GM12878 (cell line): ENCODE data around the gene GALNTL6. TPM values are rescaled to one million over a fixed set of nuclear protein-coding genes. Genes with fewer than 3 reads are reported as not detected.

Source experiments
- ATAC-seq: fragments of 200-7000 bp; cut with Tn5 transposase; 3 replicates; pipeline ENCODE4 v1.9.1; 2020; ENCODE audit warnings: mild to moderate bottlenecking, moderate library complexity
- BruUV-seq: library from RNA; stranded (reverse); fragments of 400-500 nt; replicated peaks from 2 replicates; lab custom pipeline; 2021; lab: Mats Ljungman, UMichigan
- CTCF ChIA-PET: fragments of 300-600 bp; sonication (Branson Sonifier 250); formaldehyde crosslinking; extraction: SDS; loops from one replicate; lab custom pipeline; 2021; ENCODE audit warnings: inconsistent platforms; lab: Yijun Ruan, JAX
- POLR2A ChIA-PET: fragments of 350-600 bp; formaldehyde crosslinking; extraction: SDS; loops from one replicate; lab custom pipeline; 2021; ENCODE audit warnings: inconsistent platforms; lab: Charles Lee
- RAD21 ChIA-PET: fragments of 300-600 bp; sonication (Branson Sonifier 250); formaldehyde crosslinking; loops from one replicate; lab custom pipeline; 2023; ENCODE audit warnings: antibody characterized with exemption; ENCODE audit not compliant: unreplicated experiment; lab: Charles Lee
- SMC1A ChIA-PET: fragments of 300-600 bp; sonication (Branson Sonifier 250); formaldehyde crosslinking; loops from one replicate; lab custom pipeline; 2023; ENCODE audit not compliant: unreplicated experiment, uncharacterized antibody; lab: Charles Lee
- DNase-seq: peaks from one replicate; pipeline ENCODE4 v3.0.0-alpha.2; 2011; ENCODE audit warnings: low read depth, low spot score
- FAIRE-seq: peaks from 3 replicates; lab custom pipeline; 2011; peaks lifted over from hg19 to GRCh38; lab: Jason Lieb, UNC
- H2AFZ ChIP-seq: 2 replicates; pipeline ENCODE4 v1.6.0; 2011; ENCODE audit warnings: low read depth, low read length, control low read depth; ENCODE audit not compliant: control insufficient read depth
- H3K27ac ChIP-seq: 2 replicates; pipeline ENCODE4 v1.5.1; 2011; ENCODE audit warnings: control low read depth; ENCODE audit not compliant: control insufficient read depth, insufficient read depth
- H3K27me3 ChIP-seq, 2 experiments: replicated peaks in 1 of 2; 2 replicates each; pipeline versions ENCODE4 v1.6.0 to v1.6.1; 2011; ENCODE audit warnings: low read length in 1 of 2; ENCODE audit not compliant: control insufficient read depth in 2 of 2, insufficient read depth in 2 of 2
- H3K36me3 ChIP-seq, 2 experiments: 2 replicates each; pipeline ENCODE4 v1.5.1; 2011; ENCODE audit warnings: low read length in 1 of 2; ENCODE audit not compliant: control insufficient read depth in 2 of 2, insufficient read depth in 2 of 2
- H3K4me1 ChIP-seq: 2 replicates; pipeline ENCODE4 v1.6.1; 2011; ENCODE audit warnings: mild to moderate bottlenecking, low read length, moderate library complexity, mixed read lengths; ENCODE audit not compliant: control insufficient read depth, insufficient read depth
- H3K4me2 ChIP-seq: 2 replicates; pipeline ENCODE4 v1.6.0; 2011; ENCODE audit warnings: control low read depth; ENCODE audit not compliant: control insufficient read depth, insufficient read depth
- H3K4me3 ChIP-seq: fragments of 200-600 bp; sonication (generic); 2 replicates; pipeline ENCODE4 v1.5.1; 2016
- H3K79me2 ChIP-seq: 2 replicates; pipeline ENCODE4 v1.6.0; 2011; ENCODE audit warnings: low read length; ENCODE audit not compliant: control insufficient read depth, insufficient read depth
- H3K9ac ChIP-seq: 2 replicates; pipeline ENCODE4 v1.8.0; 2011; ENCODE audit warnings: low read length, control low read depth, mixed read lengths; ENCODE audit not compliant: control insufficient read depth, insufficient read depth
- H3K9me3 ChIP-seq: replicated peaks from 3 replicates; pipeline ENCODE4 v1.5.1; 2011; ENCODE audit warnings: mild to moderate bottlenecking, low read length; ENCODE audit not compliant: control insufficient read depth, insufficient read depth
- H4K20me1 ChIP-seq: 2 replicates; pipeline ENCODE4 v1.6.0; 2011; ENCODE audit not compliant: control insufficient read depth, insufficient read depth
- CBX3 ChIP-seq: fragments of 200-600 bp; sonication (generic); IDR thresholded peaks from 2 replicates; pipeline ENCODE4 v1.6.1; 2016; ENCODE audit warnings: low read depth, borderline replicate concordance
- CHD4 ChIP-seq: fragments of 200-600 bp; sonication (generic); IDR thresholded peaks from 2 replicates; pipeline ENCODE4 v1.6.1; 2016; ENCODE audit warnings: mild to moderate bottlenecking
- GATAD2B ChIP-seq: fragments of 450-650 bp; conservative IDR thresholded peaks from 2 replicates; pipeline ENCODE4 v1.6.1; 2017; ENCODE audit warnings: low read depth, mild to moderate bottlenecking, moderate library complexity
- HDAC2 ChIP-seq: fragments of 200-600 bp; sonication (generic); IDR thresholded peaks from 2 replicates; pipeline ENCODE4 v1.6.1; 2017
- HDAC6 ChIP-seq: fragments of 200-600 bp; sonication (generic); IDR thresholded peaks from one replicate; pipeline ENCODE4 v1.8.0; 2017; ENCODE audit warnings: antibody characterized with exemption; ENCODE audit not compliant: unreplicated experiment
- HSF1 ChIP-seq: fragments of 150-350 bp; IDR thresholded peaks from 2 replicates; pipeline ENCODE4 v1.6.1; 2014; ENCODE audit warnings: mild to moderate bottlenecking, low read depth, low read length
- IKZF1 ChIP-seq: fragments of 450-650 bp; conservative IDR thresholded peaks from 2 replicates; pipeline ENCODE4 v1.6.1; 2017; ENCODE audit warnings: antibody characterized with exemption, mild to moderate bottlenecking
- JUND ChIP-seq: IDR thresholded peaks from 2 replicates; pipeline ENCODE4 v1.6.1; 2012; ENCODE audit warnings: low read depth, mild to moderate bottlenecking, low read length, improper control_type of control experiment, moderate library complexity
- MTA3 ChIP-seq: IDR thresholded peaks from 2 replicates; pipeline ENCODE4 v1.6.1; 2012; ENCODE audit warnings: low read length, inconsistent platforms, borderline replicate concordance
- MYC ChIP-seq: IDR thresholded peaks from 2 replicates; pipeline ENCODE4 v1.6.1; 2011; ENCODE audit warnings: mild to moderate bottlenecking, low read length, moderate library complexity, inconsistent platforms; ENCODE audit not compliant: insufficient read depth, insufficient replicate concordance, insufficient read length, severe bottlenecking
- NFYA ChIP-seq: IDR thresholded peaks from 2 replicates; pipeline ENCODE4 v1.6.1; 2011; ENCODE audit warnings: low read depth, mild to moderate bottlenecking, low read length, improper control_type of control experiment, borderline replicate concordance
- PAX5 ChIP-seq: IDR thresholded peaks from 2 replicates; pipeline ENCODE4 v1.6.1; 2011; ENCODE audit warnings: low read depth, low read length, borderline replicate concordance
- POLR2A ChIP-seq: IDR thresholded peaks from 2 replicates; pipeline ENCODE4 v1.6.1; 2011; ENCODE audit warnings: low read depth, mild to moderate bottlenecking, low read length
- POLR2AphosphoS5 ChIP-seq: IDR thresholded peaks from 2 replicates; pipeline ENCODE4 v1.6.1; 2011; ENCODE audit warnings: mild to moderate bottlenecking, low read length, inconsistent platforms
- SMAD1 ChIP-seq: fragments of 450-650 bp; IDR thresholded peaks from 2 replicates; pipeline ENCODE4 v1.6.1; 2018; ENCODE audit warnings: mild to moderate bottlenecking, low read depth; ENCODE audit not compliant: partially characterized antibody
- SREBF1 ChIP-seq: IDR thresholded peaks from 2 replicates; pipeline ENCODE4 v1.6.1; 2012; ENCODE audit warnings: mild to moderate bottlenecking, low read length
- SREBF2 ChIP-seq: IDR thresholded peaks from 2 replicates; pipeline ENCODE4 v1.6.1; 2012; ENCODE audit warnings: mild to moderate bottlenecking, low read length
- TCF3 ChIP-seq: IDR thresholded peaks from 2 replicates; pipeline ENCODE4 v1.6.1; 2012; ENCODE audit warnings: low read depth, mild to moderate bottlenecking, low read length, borderline replicate concordance; ENCODE audit not compliant: insufficient read depth
- USF1 ChIP-seq: IDR thresholded peaks from 2 replicates; pipeline ENCODE4 v1.6.1; 2011; ENCODE audit warnings: borderline replicate concordance, low read depth, mild to moderate bottlenecking, moderate library complexity, mixed read lengths, low read length; ENCODE audit not compliant: insufficient read depth; ENCODE audit errors: extremely low read length
- WGBS: methylation state at CpG from one replicate; pipeline ENCODE4 v1.1.6; 2016; ENCODE audit warnings: low lambda C conversion rate; ENCODE audit not compliant: insufficient replicate concordance, insufficient coverage; ENCODE audit errors: missing lambda C conversion rate; 5-methylcytosine and 5-hydroxymethylcytosine counted together
- in situ Hi-C: fragments of 300-500 bp; cut with MboI; formaldehyde crosslinking; loops from 9 replicates; pipeline ENCODE4 v1.14.3; 2018; ENCODE audit warnings: mixed read lengths
- intact Hi-C: fragments of 100-400 bp; cut with micrococcal nuclease; formaldehyde crosslinking; loops from one replicate; pipeline ENCODE4 v1.14.2; 2022; ENCODE audit not compliant: unreplicated experiment
- polyA plus RNA-seq, 11 experiments: library from polyadenylated mRNA; depleted of rRNA in 4 of 11; unstranded in 6 of 11; stranded (reverse) in 5 of 11; fragments of >200 nt; fragmentation: Nextera tagmentation in 4 of 11; fragmentation: Illumina TruSeq in 1 of 11; extraction: Ambion mirVana in 4 of 11; extraction: Trizol in 1 of 11; gene quantifications; 1 replicate in 1 of 11; 2 replicates in 10 of 11; pipeline versions ENCODE4 v1.2.1 to v1.2.3, GENCODE V29; 2011 to 2016; ENCODE audit warnings: inconsistent platforms in 2 of 11, missing spikeins in 2 of 11, low read depth in 1 of 11
- total RNA-seq, 4 experiments: library from RNA; depleted of rRNA in 3 of 4; stranded (reverse); fragments of >200 nt in 3 of 4; fragmentation: Illumina TruSeq in 1 of 4; extraction: Trizol in 1 of 4; gene quantifications; 2 replicates each; pipeline versions ENCODE4 v1.2.1 to v1.2.3, GENCODE V29; 2013 to 2021
- TF ChIP-seq, protein P1 (sequence below): IDR thresholded peaks from 2 replicates; pipeline ENCODE4 v1.6.1; 2011; ENCODE audit warnings: borderline replicate concordance, low read depth, mild to moderate bottlenecking, moderate library complexity, low read length; ENCODE audit not compliant: insufficient read depth, poor library complexity, severe bottlenecking

Gene GALNTL6
- total and polyA plus RNA-seq, 10 of the 15 experiments (the other 5 are each of a cell fraction or from before 2014, with no cell fraction given), result 0.01 to 0.29 TPM; not detected in 8

DNA sequence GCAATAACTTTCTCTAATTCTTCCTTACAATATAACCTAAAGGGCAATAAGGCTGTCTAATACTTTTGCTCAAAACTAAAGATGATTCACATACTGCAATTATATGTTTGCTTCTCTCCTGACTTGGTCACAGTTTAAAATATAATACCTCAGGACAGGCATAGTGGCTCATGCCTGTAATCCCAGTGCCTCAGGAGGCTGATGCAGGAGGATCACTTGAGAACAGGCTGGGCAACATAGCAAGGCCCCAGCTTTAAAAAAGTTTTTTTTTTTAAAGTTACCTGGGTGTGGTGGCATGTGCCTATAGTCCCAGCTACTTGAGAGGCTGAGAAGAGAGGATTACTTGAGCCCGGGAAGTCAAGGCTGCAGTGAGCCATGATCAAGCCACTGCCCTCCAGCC lies 1125.7 kb downstream of the GALNTL6 start:
- intact Hi-C loops, result no loop called here
- SMC1A ChIA-PET, result no interaction called here

More for the DNA sequence above, 1125.7 kb downstream of the GALNTL6 start:
- WGBS, result 100% methylated on average over 1 of the region's 1 CpG
- Histone ChIP-seq H3K36me3 (no peaks in the 10 kb centered on the region), H3K9me3 (no peaks in the 10 kb centered on the region), H3K27ac (no peak overlapping the region), H3K4me3 (no peak overlapping the region), H4K20me1 (no peaks in the 10 kb centered on the region), H3K79me2 (no peaks in the 10 kb centered on the region), H3K27me3 (no peaks in the 10 kb centered on the region; a peak in 1 of 4 replicates), H2AFZ (no peak overlapping the region), H3K4me1 (no peaks in the 10 kb centered on the region), H3K4me2 (no peak overlapping the region), H3K9ac (no peak overlapping the region)
- DNase-seq, result no peak
- no peak for ATAC-seq
- ChIA-PET CTCF (no interaction called here), RAD21 (no interaction called here), POLR2A (no interaction called here)
- in situ Hi-C loops, result no loop called here
- FAIRE-seq, result no peak
- TF ChIP-seq SREBF2 (no peak), SMAD1 (no peak), HDAC2 (no peak), MYC (no peak), NFYA (no peak), HDAC6 (no peak), TCF3 (no peak), HSF1 (no peak), CHD4 (no peak), JUND (no peak), GATAD2B (no peak), SREBF1 (no peak), POLR2A (no peak), IKZF1 (no peak), MTA3 (no peak), USF1 (no peak), POLR2AphosphoS5 (no peak), PAX5 (no peak), CBX3 (no peak)
- TF ChIP-seq, protein P1, sequence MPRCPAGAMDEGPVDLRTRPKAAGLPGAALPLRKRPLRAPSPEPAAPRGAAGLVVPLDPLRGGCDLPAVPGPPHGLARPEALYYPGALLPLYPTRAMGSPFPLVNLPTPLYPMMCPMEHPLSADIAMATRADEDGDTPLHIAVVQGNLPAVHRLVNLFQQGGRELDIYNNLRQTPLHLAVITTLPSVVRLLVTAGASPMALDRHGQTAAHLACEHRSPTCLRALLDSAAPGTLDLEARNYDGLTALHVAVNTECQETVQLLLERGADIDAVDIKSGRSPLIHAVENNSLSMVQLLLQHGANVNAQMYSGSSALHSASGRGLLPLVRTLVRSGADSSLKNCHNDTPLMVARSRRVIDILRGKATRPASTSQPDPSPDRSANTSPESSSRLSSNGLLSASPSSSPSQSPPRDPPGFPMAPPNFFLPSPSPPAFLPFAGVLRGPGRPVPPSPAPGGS, result no peak
- BruUV-seq, result no TSS peak
